Hematopoietic multipotent progenitor cell (in vitro differentiated cells): ENCODE results near the gene DNAJB11. TPM values are rescaled to one million over a fixed set of nuclear protein-coding genes. Genes with fewer than 3 reads are reported as not detected.
A peak's percentile ranks its signal among the peaks of the same experiment; 100 is the strongest.
"Not testable (repeated sequence)": the region's sequence is repeated elsewhere in the genome, so short reads cannot be mapped to it uniquely, and the experiment has no call there.

Experiments used
- DNase-seq, 3 donors: peaks; one replicate each; pipeline ENCODE4 v3.0.0-alpha.2; 2011 to 2015; ENCODE audit warnings: low read depth in 2 of 3, low spot score in 2 of 3
- total RNA-seq: library from RNA; depleted of rRNA; stranded (reverse); fragments of >200 nt; gene quantifications from one replicate; pipeline ENCODE4 v1.2.3, GENCODE V29; 2012

The DNAJB11 gene
- 23.4 TPM for total RNA-seq

DNA sequence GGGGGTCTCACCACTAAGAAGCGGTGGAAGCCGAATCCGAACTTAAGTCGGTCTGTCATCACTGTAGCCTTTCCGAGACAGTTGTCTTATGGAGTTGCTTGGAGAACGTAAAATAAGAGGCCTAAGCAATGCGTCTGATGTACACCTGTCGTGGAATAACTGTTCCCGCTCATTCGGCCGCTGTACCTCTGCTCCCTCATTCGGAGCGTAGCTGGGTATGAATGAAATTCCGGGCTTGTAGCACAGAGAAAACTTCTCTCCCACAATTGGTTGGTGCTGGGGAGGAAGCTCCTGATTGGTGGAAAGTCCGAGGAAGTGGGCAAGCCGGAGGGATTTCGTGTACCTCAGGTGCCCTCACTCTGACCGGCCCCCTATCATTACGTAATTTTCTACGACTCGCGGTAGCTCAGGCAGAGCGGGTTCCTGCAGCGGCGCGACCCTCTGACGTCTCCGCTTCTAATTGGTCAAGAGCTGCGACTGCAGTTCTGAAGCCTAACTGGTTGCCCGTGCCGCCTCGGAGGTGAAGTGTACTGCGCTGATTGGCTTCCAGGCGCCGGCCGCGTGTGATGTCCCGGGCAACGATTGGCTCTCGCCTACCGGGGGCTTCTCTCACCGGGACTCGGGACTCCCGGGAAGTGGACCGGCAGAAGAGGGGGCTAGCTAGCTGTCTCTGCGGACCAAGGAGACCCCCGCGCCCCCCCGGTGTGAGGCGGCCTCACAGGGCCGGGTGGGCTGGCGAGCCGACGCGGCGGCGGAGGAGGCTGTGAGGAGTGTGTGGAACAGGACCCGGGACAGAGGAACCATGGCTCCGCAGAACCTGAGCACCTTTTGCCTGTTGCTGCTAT, at the start of gene DNAJB11:
Gene DNAJB11, plus strand, starts transcription at position 625 of the 845 bp plus-strand sequence. Its CDS starts 178 bp downstream, at position 803.
- DNase-seq = peak; percentile 95 to 100 (median 100)

DNA sequence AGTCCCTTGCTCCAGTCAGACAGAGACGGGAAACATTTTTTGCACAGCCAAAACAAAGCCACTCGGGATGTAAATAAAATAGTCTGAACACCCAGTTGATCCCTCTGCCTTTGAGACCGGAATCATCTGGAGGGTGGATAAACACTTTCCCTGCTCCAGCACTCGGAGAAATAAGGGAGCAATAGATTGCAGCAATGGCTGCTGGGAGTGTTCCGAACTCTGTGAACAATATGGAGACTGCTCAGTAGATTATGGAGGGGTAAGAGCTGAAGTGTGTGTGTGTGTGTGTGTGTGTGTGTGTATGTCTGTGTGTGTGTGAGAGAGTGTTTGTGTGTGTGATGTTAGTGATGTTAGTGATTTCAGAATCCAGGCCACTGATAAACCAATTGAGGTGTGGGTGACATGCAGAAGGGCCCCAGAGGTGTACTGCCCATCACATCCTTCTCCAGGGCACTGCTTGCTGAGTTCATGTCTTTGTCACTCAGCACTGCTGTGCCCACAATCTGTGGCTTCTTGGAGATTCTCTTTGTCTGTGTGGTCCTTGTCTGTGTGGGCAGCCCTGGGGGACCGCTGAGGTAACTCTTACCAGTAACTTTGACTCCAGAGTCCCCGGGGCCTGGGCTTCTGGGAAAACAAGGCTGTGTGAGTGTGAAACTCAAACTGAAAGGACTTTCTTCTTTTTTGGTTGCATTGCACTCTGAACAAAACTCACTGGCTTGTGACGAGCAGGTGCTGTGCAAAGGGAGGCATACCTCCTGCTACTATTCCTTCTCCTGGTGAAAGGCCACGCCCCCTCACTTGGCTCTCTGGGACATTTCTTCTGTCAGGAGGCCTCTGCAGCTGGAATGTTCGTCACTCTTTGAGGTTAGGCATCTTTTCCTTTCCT, 49.3 kb upstream of the DNAJB11 start:
- DNase-seq = no peak

DNA sequence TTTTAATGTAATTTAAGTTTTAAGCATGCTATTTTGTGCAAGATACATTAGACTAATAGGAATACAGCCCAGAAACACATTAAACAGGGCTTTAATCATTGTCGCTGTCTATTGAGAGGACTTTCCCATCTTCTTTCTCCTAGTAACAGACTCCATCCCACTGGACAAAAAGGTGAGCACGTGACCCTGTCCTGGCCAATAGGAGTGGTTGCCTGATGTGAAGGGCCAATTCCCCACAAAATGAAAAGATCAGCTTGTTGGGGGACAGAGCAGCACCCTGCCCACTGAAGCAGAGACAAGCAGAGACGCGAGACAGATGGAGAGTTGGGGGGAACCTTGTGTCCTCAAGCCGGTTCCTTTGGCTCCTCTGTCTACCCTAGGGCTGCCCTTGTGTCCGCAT, 47.5 kb upstream of the DNAJB11 start:
- no peak for DNase-seq

DNA sequence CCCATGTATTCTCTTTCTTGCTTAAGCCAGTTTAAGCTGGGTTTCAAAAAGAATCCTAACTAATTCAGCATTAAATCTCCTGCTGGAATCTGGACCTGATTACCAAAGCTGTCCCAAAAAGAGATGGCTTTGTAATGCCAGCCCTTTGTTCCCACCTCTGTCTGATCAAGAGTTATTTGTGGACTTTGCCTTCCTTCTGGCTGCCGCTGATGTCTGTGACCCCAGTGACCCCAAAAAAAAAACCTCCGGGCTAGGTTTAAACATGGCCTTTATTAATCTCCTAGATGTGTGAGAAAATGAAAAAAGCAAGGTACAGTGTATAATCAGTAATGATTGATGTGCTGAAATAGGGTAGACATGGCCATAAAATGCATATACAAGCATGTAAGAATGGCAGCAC, 47.1 kb upstream of the DNAJB11 start:
- no peak for DNase-seq

DNA sequence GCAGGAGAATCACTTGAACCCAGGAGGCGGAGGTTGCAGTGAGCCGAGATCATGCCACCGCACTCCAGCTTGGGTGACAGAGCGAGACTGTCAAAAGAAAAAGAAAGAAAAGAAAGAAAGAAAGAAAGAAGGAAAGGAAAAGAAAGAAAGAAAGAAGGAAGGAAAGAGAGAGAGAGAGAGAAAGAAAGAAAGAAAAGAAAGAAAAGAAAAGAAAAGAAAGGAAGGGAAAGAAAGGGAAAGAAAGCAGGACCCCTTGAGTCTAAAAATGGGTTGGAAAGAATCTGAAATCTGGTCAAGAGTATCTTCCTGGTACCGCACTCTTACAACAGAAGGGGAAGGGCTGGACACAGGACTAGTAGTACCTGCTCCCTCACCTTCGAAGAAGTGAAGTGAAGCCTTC, 45.9 kb upstream of the DNAJB11 start:
- no peak for DNase-seq

- DNase-seq = no peak
Measured at GRCh38 chr3:186525369-186526255, 44.9 kb upstream of the DNAJB11 start.

GRCh38 chr3:186526256-186526606, 44.3 kb upstream of the DNAJB11 start:
- peak in 1 of 3 donors; percentile 59 for DNase-seq

DNA sequence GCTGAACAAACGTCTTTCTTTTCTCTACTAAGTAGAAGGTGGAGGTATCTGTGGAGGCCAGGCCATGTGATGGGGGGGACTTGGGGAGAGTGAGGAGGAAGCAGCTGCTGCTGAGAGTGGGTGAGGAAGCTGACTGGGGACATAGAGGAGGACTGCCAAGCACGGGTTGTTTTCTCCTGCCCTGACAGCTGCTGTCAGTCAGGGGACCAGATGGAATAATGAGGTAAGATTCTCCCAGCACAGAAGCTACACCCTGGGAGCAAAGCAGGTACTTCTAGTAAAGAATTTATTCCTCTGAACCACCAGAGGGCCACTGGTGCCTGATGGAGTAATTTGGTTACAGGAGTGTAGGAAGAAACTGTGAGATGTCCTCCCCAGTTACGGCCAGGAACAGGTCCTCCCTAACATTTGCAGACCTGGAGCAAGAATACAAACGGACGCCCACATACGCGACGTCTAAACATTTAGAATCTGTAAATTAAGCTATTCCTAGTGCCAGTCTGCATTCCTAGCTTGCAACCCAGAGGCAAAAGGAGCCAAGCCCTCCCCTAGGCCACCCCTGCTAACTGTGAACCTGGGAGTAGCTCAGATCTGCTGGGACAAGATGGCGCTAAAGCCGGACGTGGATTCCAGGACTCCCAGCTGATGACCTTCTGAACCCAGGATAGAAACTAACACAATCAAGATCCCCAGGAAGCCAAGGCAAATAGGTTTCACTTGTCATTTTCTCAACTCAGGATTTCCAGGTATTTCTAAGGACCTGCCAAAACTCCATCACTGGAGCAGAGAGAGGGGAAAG, 41.1 kb upstream of the DNAJB11 start:
- DNase-seq = peak in 2 of 3 donors; percentile 85 to 98

DNA sequence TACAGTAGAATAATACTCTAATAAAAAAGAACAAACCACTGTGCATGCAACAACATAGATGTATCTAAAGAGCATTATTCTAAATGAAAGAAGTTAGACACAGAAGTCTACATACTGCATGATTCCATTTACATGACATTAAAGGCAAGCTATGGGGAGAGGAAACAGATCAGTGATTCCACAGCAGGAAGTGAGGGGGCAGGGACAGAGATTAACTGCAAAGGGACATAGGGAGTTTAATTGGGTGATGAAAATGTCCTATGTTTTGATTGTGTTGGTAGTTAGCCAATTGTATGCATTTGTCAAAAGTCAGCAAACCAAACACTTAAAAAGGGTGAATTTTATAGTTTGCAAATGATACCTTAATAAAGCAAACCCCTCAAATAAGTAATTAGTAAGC, 40.1 kb upstream of the DNAJB11 start:
- no peak for DNase-seq

DNA sequence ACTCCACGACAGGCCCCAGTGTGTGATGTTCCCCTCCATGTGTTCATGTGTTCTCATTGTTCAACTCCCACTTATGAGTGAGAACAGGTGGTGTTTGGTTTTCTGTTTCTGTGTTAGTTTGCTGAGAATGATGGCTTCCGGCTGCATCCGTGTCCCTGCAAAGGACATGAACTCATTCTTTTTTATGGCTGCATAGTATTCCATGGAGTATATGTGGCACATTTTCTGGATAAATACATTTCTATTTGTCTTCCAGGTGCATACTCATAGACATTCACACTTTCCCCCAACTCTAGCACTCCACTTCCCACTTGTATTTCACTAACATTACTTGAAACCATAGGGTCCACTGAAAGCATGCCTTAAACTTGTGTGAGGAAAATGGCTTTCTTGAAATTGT, 38.8 kb upstream of the DNAJB11 start:
- not testable (repeated sequence) for DNase-seq

- DNase-seq = peak in 2 of 3 donors; percentile 67 to 86
Measured at GRCh38 chr3:186532598-186533072, 37.9 kb upstream of the DNAJB11 start.

GRCh38 chr3:186534113-186534669, 36.3 kb upstream of the DNAJB11 start:
- peak in 2 of 3 donors; percentile 61 to 86 for DNase-seq

GRCh38 chr3:186536883-186537844, 33.4 kb upstream of the DNAJB11 start:
- DNase-seq = no peak

- DNase-seq = no peak
Measured at GRCh38 chr3:186538779-186539178, 31.7 kb upstream of the DNAJB11 start.

DNA sequence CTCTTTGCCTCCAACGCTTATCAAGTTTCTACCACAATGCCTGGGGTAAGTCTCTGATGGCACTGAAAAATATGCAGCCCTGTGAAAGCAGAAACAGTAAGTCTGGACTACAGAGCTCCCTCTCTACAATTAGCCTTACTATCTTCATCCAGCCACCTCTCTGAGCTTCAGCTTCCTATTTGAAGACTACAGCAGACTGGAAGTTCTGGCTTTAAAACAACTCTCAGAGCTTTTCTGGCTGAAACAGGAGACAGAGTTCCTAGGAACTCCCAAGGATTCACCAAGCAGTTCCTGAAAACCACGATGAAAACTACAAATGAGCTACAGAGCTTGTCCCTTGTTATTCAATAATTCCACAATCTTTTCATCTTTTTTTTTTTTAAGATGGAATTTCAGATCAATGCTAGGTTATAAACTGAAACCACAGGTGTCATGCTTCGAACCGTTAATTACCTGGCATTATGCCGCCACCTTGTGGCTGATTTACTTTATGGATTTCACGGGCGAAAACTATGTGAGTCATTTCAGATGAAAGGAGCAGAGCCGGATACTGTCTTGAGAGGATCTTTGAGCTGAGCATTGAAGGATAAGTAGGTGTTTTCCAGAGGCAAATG, 30.2 kb upstream of the DNAJB11 start:
- DNase-seq = peak; percentile 71 to 92 (median 81)

GRCh38 chr3:186540835-186541226, 29.7 kb upstream of the DNAJB11 start:
- DNase-seq = no peak

- no peak for DNase-seq
Measured at GRCh38 chr3:186544281-186544680, 26.2 kb upstream of the DNAJB11 start, which contains the start of gene CRYGS. TSS of gene CRYGS (minus strand) at chr3:186544380. CDS start at chr3:186544326, 54 bp downstream.

- DNase-seq = no peak
Measured at GRCh38 chr3:186549497-186549896, 21.0 kb upstream of the DNAJB11 start.
